Transverse colon (tissue), 4 donors: ENCODE results near the gene CCDC178. TPM values are rescaled to one million over a fixed set of nuclear protein-coding genes. Genes with fewer than 3 reads are reported as not detected.
"Not testable (repeated sequence)": the region's sequence is repeated elsewhere in the genome, so short reads cannot be mapped to it uniquely, and the experiment has no call there.

ENCODE experiments used
- DNase-seq: peaks from one replicate; pipeline ENCODE4 v3.0.0-alpha.2; 2019
- H3K27ac ChIP-seq, 4 donors: fragments of 200-600 bp; sonication (generic); 2 replicates each; pipeline ENCODE4 v1.5.1; 2016 to 2018; ENCODE audit warnings: inconsistent platforms in 4 of 4
- H3K27me3 ChIP-seq: fragments of 200-600 bp; sonication (generic); 2 replicates; pipeline ENCODE4 v1.5.1; 2017; ENCODE audit warnings: inconsistent platforms
- H3K36me3 ChIP-seq, 4 donors: fragments of 200-600 bp; sonication (generic); 2 replicates each; pipeline ENCODE4 v1.5.1; 2017 to 2019; ENCODE audit warnings: inconsistent platforms in 4 of 4
- H3K4me1 ChIP-seq, 4 donors: fragments of 200-600 bp; sonication (generic); 2 replicates each; pipeline ENCODE4 v1.5.1; 2017 to 2020; ENCODE audit warnings: inconsistent platforms in 4 of 4
- H3K4me3 ChIP-seq, 4 donors: fragments of 200-600 bp; sonication (generic); 1 replicate in 1 of 4; 2 replicates in 3 of 4; pipeline versions ENCODE4 v1.5.1 to v1.6.1; 2017 to 2019; ENCODE audit warnings: inconsistent platforms in 4 of 4
- H3K9me3 ChIP-seq, 2 donors: fragments of 200-600 bp; sonication (generic); 2 replicates each; pipeline ENCODE4 v1.5.1; 2017 to 2019; ENCODE audit warnings: inconsistent platforms in 2 of 2
- EP300 ChIP-seq: sonication (generic); formaldehyde crosslinking; IDR thresholded peaks from one replicate; pipeline ENCODE4 v1.6.1; 2017; ENCODE audit warnings: antibody characterized with exemption, low read depth
- POLR2A ChIP-seq: fragments of 450-650 bp; IDR thresholded peaks from one replicate; pipeline ENCODE4 v1.6.1; 2016; ENCODE audit warnings: antibody characterized with exemption, mild to moderate bottlenecking, moderate library complexity
- POLR2AphosphoS5 ChIP-seq, 3 donors: sonication (generic); formaldehyde crosslinking; IDR thresholded peaks; one replicate each; pipeline ENCODE4 v1.6.1; 2016; ENCODE audit warnings: antibody characterized with exemption in 3 of 3
- WGBS, 2 donors: methylation state at CpG; one replicate each; pipeline ENCODE4 v1.1.5; 2018; ENCODE audit warnings: low coverage in 1 of 2; 5-methylcytosine and 5-hydroxymethylcytosine counted together
- in situ Hi-C, 4 donors: fragments of 200-750 bp; cut with MboI; loops; one replicate each; pipeline versions ENCODE4 v1.15.0 to v1.15.1; 2017; ENCODE audit warnings: low sequenced_read_pairs in 3 of 4, low pct_ligation_motif_present in 1 of 4, low pct_unique_long_range_greater_than_20kb in 1 of 4
- intact Hi-C: fragments of 100-400 bp; cut with DNase I; formaldehyde crosslinking; loops from one replicate; pipeline ENCODE4 v1.15.1; 2023; ENCODE audit warnings: low total_unique reads
- total RNA-seq, 4 donors: library from RNA; depleted of rRNA; stranded (reverse); fragments of >200 nt; gene quantifications; one replicate each; pipeline ENCODE4 v1.1.0, GENCODE V29; 2016
- TF ChIP-seq, protein P1 (sequence below), 5 experiments: fragments of 200-600 bp in 3 of 5; fragments of 450-650 bp in 2 of 5; sonication (generic) in 3 of 5; IDR thresholded peaks; 1 replicate in 2 of 5; 2 replicates in 3 of 5; pipeline ENCODE4 v1.5.1; 2016 to 2017; ENCODE audit warnings: antibody characterized with exemption in 5 of 5, inconsistent platforms in 3 of 5, mild to moderate bottlenecking in 2 of 5, moderate library complexity in 1 of 5

Gene CCDC178
- total RNA-seq, 4 donors from 2014 or later: 131 TPM; not detected in 3

DNA sequence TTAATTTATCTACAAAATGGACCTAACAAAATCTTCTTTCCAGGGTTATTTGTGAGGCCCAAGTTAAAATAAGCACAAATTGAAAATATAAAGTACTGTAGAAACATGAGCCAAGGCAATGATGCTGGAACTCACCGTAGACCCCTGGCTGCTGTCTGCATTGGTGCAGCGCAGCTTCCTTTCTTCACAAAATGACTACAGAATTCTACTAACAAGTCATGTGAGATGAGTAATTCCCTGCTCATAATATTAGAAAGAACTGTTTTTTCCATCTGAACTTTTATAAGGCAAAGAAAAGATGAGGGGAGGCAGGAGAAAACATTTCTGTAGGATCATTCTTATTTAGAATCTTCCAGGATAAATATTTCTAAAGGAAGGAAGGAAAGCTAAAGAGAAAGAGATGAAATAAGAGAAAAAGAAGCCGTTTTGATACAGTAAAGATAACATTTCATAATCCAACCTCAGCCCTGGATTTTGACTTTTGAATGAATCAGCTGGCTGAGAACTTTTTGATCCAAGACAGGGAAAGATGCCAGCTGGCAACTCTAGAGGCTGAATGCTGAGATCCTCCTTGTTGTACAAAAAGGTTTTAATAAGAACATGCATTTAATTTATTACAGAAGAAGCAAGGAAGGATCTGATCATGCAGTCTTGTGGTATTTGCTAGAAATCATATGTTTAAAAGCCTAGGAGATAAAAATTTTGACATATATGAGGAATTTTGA is 483.8 kb downstream of the CCDC178 start:
- DNase-seq: no peak
- WGBS, 2 donors: 57 to 58% methylated on average over 3 of the region's 3 CpGs
- no peak overlapping the region for H3K4me3 ChIP-seq

DNA sequence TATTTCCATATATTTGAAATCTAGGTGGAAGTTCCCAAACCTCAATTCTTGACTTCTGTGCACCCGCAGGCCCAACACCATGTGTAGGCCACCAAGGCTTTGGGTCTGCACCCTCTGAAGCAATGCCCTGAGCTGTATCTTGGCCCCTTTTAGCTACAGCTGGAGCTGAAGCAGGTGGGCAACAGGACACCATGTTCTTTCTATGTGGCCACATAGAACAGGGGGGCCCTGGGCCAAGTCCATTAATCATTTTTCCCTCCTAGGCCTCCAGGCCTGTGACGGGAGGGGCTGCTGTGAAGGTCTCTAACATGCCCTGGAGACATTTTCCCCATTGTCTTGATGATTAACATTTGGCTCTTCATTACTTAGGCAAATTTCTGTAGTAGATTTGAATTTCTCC is 488.2 kb downstream of the CCDC178 start:
- in situ Hi-C loops, H3K4me1 ChIP-seq, H3K27ac ChIP-seq, H3K27me3 ChIP-seq, DNase-seq, H3K4me3 ChIP-seq, intact Hi-C loops, H3K9me3 ChIP-seq, H3K36me3 ChIP-seq: not testable (repeated sequence)
- 93% methylated on average over 2 of the region's 2 CpGs; no CpG with 5 or more reads in 1 of the 2 donors for WGBS, 2 donors

More for the DNA sequence above, 483.8 kb downstream of the CCDC178 start:
- no peak for TF ChIP-seq POLR2AphosphoS5 (IDR thresholded peaks at IDR 0.05)
- TF ChIP-seq POLR2A: no peak
- TF ChIP-seq EP300: no peak
- TF ChIP-seq, protein P1, sequence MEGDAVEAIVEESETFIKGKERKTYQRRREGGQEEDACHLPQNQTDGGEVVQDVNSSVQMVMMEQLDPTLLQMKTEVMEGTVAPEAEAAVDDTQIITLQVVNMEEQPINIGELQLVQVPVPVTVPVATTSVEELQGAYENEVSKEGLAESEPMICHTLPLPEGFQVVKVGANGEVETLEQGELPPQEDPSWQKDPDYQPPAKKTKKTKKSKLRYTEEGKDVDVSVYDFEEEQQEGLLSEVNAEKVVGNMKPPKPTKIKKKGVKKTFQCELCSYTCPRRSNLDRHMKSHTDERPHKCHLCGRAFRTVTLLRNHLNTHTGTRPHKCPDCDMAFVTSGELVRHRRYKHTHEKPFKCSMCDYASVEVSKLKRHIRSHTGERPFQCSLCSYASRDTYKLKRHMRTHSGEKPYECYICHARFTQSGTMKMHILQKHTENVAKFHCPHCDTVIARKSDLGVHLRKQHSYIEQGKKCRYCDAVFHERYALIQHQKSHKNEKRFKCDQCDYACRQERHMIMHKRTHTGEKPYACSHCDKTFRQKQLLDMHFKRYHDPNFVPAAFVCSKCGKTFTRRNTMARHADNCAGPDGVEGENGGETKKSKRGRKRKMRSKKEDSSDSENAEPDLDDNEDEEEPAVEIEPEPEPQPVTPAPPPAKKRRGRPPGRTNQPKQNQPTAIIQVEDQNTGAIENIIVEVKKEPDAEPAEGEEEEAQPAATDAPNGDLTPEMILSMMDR (IDR thresholded peaks at IDR 0.05): no peak
- H3K27ac ChIP-seq: no peak overlapping the region
- H3K36me3 ChIP-seq: no peaks in the 10 kb centered on the region
- intact Hi-C loops (no loop called here), in situ Hi-C loops (no loop called here)
- no peaks in the 10 kb centered on the region for H3K4me1 ChIP-seq
- no peaks in the 10 kb centered on the region for H3K9me3 ChIP-seq
- H3K27me3 ChIP-seq: no peaks in the 10 kb centered on the region

DNA sequence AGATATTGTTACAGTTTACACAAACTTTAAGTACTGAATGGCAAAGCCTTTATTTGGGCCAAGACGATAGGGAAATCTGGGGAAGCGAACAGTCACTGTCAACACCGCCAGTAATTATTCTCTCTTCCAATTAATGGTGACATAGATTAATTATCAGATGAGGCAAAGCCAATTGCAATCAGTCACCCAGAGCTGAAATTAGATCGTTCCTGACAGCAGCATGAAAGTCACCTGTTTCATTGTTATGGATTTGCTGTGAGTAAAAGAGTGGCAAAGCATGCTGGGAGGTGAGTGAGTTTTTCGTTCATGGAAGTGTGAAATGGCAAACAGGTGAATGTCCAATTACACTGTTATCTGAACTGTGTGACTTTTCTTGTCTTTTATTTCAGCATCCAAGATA is 502.9 kb downstream of the CCDC178 start:
- DNase-seq: no peak
- H3K9me3 ChIP-seq: no peaks in the 10 kb centered on the region
- 84 to 87% methylated on average over 4 to 5 of the region's 5 CpGs for WGBS, 2 donors
- no peaks in the 10 kb centered on the region for H3K36me3 ChIP-seq
- H3K4me1 ChIP-seq: no peaks in the 10 kb centered on the region
- no peaks in the 10 kb centered on the region for H3K27me3 ChIP-seq
- H3K27ac ChIP-seq: no peak overlapping the region
- no peak for TF ChIP-seq POLR2A
- intact Hi-C loops: no loop called here
- in situ Hi-C loops: loop anchor here in 1 of 4 donors (25.0 kb wide), 2 partner anchors 100 to 225 kb away; no protein-coding TSS in a partner anchor
- no peak overlapping the region for H3K4me3 ChIP-seq

DNA sequence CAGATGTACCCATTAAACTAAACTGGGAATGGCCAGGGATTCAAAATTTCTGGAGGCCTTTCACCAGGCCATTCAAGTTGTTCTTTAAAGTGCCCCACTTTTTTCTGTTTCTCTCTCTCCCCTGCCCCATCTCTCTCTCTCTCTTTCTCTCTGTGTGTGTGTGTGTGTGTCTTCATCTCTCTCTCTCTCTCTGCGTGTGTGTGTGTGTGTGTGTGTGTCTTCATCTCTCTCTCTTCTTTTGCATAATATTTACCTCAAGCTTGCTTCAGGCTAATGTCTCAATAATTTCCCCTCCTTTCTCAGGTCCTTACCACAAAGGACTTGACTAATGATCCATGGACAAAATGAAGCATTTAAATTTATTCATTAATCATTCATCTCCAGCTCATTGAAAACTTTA is 503.5 kb downstream of the CCDC178 start:
- Histone ChIP-seq H3K27me3 (no peaks in the 10 kb centered on the region), H3K4me3 (no peak overlapping the region), H3K4me1 (no peaks in the 10 kb centered on the region), H3K27ac (no peak overlapping the region), H3K36me3 (no peaks in the 10 kb centered on the region), H3K9me3 (no peaks in the 10 kb centered on the region)
- WGBS, 2 donors: 36% methylated on average over 1 of the region's 1 CpG; no CpG with 5 or more reads in 1 of the 2 donors
- TF ChIP-seq POLR2AphosphoS5 (IDR thresholded peaks at IDR 0.05) (no peak), POLR2A (no peak), EP300 (no peak)
- TF ChIP-seq, protein P1 (IDR thresholded peaks at IDR 0.05): no peak
- in situ Hi-C loops: loop anchor here in 1 of 4 donors (25.0 kb wide), 2 partner anchors 100 to 225 kb away; no protein-coding TSS in a partner anchor
- no peak for DNase-seq
- intact Hi-C loops: no loop called here

DNA sequence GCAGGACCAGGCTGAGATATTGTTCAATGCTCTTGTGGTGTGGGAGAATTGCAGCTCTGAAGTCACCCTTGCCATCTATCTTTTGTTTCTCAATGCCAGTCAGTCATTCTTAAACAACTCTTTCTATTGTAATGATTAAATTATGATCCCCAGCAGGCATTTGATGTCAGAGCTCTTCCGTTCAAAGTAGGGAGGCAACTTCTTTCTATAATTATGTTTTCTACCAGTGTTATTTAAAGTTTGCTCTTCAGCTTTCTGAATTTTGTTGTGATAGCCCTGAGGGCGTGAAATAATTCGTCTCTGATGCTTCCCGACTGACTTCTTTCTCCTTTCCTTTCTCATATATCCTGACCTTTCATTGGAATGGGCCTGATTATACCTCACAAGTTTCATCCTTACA is 506.3 kb downstream of the CCDC178 start:
- DNase-seq: no peak
- H3K27me3 ChIP-seq: no peaks in the 10 kb centered on the region
- H3K4me1 ChIP-seq: no peaks in the 10 kb centered on the region
- no peak overlapping the region for H3K4me3 ChIP-seq
- in situ Hi-C loops (loop anchor here in 1 of 4 donors (25.0 kb wide), 2 partner anchors 97 to 222 kb away; no protein-coding TSS in a partner anchor), intact Hi-C loops (no loop called here)
- WGBS, 2 donors: 76 to 86% methylated on average over 4 of the region's 4 CpGs
- H3K27ac ChIP-seq: no peak overlapping the region
- no peaks in the 10 kb centered on the region for H3K36me3 ChIP-seq
- TF ChIP-seq EP300 (no peak), POLR2AphosphoS5 (IDR thresholded peaks at IDR 0.05) (no peak), POLR2A (no peak)
- TF ChIP-seq, protein P1 (IDR thresholded peaks at IDR 0.05): no peak
- no peaks in the 10 kb centered on the region for H3K9me3 ChIP-seq
